Neuron (in vitro differentiated cells): ENCODE measurements around the gene GPR26.

ENCODE experiments used
- H2AFZ ChIP-seq: one replicate; pipeline ENCODE4 v1.6.1; 2013; ENCODE audit warnings: low read depth, mild to moderate bottlenecking, inconsistent platforms, low read length, moderate library complexity
- H3K27me3 ChIP-seq: one replicate; pipeline ENCODE4 v1.6.1; 2013; ENCODE audit warnings: low read length; ENCODE audit not compliant: insufficient read depth
- H3K36me3 ChIP-seq: one replicate; pipeline ENCODE4 v1.6.1; 2013; ENCODE audit warnings: low read length; ENCODE audit not compliant: insufficient read depth
- H3K4me1 ChIP-seq: one replicate; pipeline ENCODE4 v1.6.1; 2013; ENCODE audit warnings: low read length; ENCODE audit not compliant: insufficient read depth
- H3K4me3 ChIP-seq: 2 replicates; pipeline ENCODE4 v1.5.1; 2013; ENCODE audit warnings: mild to moderate bottlenecking, low read length, moderate library complexity
- H3K9me3 ChIP-seq: one replicate; pipeline ENCODE4 v1.6.1; 2013; ENCODE audit warnings: low read length

The GPR26 gene

DNA sequence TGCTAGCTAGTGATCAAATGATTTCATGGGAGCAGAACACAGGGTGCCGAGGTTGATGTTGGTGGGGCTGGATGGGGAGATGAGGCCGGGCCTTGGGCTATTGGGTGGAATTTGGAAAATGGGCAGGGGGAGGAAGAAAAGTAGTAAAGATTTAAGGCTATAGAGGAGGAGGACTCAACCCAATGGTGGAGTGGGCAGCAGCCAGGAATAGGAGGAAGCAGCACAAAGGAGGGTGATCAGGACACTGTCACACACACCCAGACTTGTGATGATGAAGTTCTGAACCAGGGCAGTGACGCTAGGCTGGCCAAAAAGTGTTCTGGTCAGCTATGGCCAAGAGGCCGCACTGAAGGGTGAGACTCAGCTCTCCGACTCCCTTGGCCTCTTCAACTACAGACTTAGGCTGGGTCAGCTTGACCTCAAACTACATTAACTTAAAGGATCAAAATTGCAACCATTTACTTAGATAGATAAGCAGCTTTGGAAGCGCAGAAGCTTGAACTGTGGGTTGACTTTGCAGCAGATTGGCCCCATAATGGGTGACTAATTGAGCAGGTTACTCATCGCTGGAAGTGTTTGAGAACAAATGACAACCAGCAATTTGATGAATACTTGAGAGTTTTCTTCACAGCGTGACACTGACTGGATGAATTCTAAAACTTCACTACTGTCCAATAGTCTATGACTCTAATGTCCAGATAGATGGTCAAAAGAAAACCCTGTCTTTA, 29.4 kb upstream of the GPR26 start:
- no peaks in the 10 kb centered on the region for H3K36me3 ChIP-seq
- H2AFZ ChIP-seq = no peak overlapping the region
- H3K4me3 ChIP-seq = no peak overlapping the region
- no peaks in the 10 kb centered on the region for H3K4me1 ChIP-seq
- no peaks in the 10 kb centered on the region for H3K27me3 ChIP-seq
- H3K9me3 ChIP-seq = no peaks in the 10 kb centered on the region

DNA sequence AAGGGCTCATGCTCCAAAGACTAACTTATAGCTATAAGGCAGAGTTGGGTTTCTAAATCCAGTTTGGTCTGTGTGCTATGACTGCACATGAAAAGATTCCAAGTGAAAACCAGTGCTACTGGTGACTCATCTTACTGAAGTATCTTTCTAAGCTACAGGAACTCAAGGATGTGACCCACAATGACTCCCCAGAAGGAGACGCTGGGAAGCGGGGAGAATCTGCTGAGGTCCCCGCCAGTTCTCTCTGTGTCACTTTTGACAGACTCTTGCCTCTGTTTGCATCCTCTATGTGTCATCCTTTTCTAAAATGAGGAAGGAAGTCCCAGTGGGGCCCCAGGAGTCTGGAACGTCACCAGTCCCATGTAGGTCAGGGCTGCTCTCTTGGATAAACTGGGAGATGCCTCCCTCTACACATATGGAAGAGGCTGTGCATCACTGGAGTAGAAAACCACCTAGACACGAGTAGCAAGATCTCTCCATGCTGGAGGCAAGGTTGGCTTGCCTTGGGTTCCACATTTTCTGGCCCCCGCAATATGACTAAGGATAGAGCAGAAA, 28.8 kb upstream of the GPR26 start:
- Histone ChIP-seq H2AFZ (no peak overlapping the region), H3K36me3 (no peaks in the 10 kb centered on the region)

DNA sequence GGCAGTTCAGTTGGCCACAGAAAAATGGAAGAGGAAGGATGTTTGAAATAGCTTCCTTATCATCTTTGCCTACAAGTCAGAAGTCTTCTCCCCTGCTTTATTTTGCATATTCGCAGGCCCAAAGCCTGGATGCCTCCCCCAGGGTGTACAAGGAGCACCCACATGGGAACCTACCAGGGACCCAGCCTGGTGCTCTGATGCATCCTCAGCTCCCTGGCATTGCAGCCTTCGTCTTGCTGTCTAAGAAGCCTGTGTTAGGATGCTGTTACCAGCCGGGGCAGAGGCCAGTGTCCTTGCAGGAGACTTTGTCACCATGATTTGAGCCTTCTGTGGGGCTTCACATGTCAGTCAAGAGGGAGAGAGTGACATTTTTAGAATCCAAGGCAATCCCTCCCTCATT, 27.0 kb upstream of the GPR26 start:
- Histone ChIP-seq H3K36me3 (no peaks in the 10 kb centered on the region), H3K27me3 (no peaks in the 10 kb centered on the region), H3K4me1 (no peaks in the 10 kb centered on the region), H2AFZ (no peak overlapping the region), H3K9me3 (no peaks in the 10 kb centered on the region), H3K4me3 (no peak overlapping the region)

More for the DNA sequence above, 28.8 kb upstream of the GPR26 start:
- H3K27me3 ChIP-seq = no peaks in the 10 kb centered on the region
- H3K4me3 ChIP-seq = no peak overlapping the region
- H3K9me3 ChIP-seq = no peaks in the 10 kb centered on the region
- H3K4me1 ChIP-seq = no peaks in the 10 kb centered on the region

DNA sequence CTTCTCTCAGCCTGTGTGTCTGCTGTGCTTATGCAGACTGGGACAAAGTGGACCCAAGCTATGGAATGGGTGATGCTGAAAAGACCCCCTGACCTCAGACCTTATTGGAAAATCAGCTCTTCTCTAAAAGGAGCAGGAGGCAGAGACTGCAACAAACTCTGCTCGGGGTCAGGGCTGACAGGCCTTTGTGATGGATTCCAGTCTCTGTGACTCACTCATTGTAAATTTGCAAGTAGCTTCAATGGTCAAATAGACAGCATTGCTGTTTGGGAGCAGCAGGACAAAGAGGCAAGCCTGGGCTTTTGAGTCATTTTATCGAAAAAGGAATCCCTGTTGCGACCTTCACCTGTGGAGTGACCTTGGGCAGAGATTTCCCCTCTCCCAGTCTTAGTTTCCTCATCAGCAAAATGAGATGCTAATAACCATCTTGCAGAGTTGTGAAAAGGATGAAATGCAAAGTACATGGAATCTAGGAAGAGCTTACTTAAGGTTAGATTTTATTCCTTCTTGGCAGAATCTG, 26.1 kb upstream of the GPR26 start:
- H3K9me3 ChIP-seq = no peaks in the 10 kb centered on the region
- H2AFZ ChIP-seq = no peak overlapping the region
- peaks cover 4% of the 10 kb centered on the region for H3K27me3 ChIP-seq
- H3K4me1 ChIP-seq = no peaks in the 10 kb centered on the region
- no peaks in the 10 kb centered on the region for H3K36me3 ChIP-seq
- H3K4me3 ChIP-seq = no peak overlapping the region

DNA sequence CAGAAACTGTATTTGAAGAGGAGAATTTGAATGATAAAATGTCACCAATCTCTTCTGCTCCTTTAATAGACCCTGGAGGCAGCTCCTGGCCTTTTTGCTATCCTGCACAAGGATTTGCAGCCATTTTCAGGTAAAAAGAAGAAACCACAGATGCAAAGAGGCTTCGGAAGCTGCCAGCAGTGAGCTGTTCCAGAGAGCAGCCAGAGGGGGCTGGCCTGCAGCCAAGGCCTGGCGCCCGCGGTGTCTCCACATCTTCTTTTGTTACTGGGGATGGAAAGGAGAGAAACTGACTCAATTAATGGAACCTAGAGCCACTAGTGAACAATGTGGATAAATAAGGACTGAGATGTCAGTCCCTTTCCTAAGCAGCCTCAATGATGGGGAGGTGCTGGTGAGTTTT, 23.9 kb upstream of the GPR26 start:
- Histone ChIP-seq H3K36me3 (no peaks in the 10 kb centered on the region), H2AFZ (no peak overlapping the region), H3K4me1 (no peaks in the 10 kb centered on the region), H3K9me3 (no peaks in the 10 kb centered on the region), H3K27me3 (peaks cover 4% of the 10 kb centered on the region), H3K4me3 (no peak overlapping the region)

DNA sequence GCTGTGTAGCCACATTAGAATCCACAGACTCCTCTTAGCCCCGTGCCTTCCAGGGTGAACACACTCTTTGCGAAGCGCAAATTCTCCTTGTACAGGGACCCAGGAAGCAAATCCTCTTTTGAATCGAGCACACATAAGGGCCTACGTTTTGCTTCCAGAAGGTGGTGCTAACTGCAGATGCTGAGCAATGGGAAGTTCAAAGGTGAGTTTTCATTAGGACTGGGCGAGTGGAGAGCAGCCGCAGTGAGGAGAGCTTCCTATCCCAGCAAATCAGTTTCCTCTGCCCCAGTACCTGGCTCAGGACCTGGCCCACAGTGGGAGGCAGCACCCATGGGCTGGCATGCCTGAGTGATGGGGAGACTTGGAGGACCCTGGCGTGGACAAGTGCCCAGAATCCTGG, 23.5 kb upstream of the GPR26 start:
- Histone ChIP-seq H3K4me1 (no peaks in the 10 kb centered on the region), H2AFZ (no peak overlapping the region), H3K27me3 (peaks cover 4% of the 10 kb centered on the region), H3K36me3 (no peaks in the 10 kb centered on the region), H3K9me3 (no peaks in the 10 kb centered on the region), H3K4me3 (no peak overlapping the region)

DNA sequence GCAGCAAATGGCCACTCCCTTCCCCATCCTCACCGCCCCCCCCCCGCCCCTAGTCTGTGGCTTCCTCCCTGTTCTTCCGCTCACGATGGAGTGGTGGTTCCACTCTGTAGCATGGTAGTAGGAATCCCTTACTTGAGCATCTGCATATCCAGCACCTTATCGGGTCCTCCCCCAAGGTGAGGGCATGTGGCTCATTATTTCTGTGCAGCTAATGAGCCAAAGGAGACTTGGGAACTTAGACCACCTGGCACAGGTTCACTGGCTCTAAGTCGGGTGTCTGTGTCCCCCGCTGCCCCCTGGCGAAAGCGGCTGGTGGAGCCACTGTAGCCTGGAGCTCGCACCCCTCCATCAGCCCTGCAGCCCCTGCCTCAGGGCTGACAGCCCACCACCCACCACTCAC, 22.8 kb upstream of the GPR26 start:
- H3K9me3 ChIP-seq = no peaks in the 10 kb centered on the region
- no peaks in the 10 kb centered on the region for H3K4me1 ChIP-seq
- no peak overlapping the region for H3K4me3 ChIP-seq
- H3K27me3 ChIP-seq = peaks cover 4% of the 10 kb centered on the region
- no peaks in the 10 kb centered on the region for H3K36me3 ChIP-seq
- H2AFZ ChIP-seq = no peak overlapping the region

DNA sequence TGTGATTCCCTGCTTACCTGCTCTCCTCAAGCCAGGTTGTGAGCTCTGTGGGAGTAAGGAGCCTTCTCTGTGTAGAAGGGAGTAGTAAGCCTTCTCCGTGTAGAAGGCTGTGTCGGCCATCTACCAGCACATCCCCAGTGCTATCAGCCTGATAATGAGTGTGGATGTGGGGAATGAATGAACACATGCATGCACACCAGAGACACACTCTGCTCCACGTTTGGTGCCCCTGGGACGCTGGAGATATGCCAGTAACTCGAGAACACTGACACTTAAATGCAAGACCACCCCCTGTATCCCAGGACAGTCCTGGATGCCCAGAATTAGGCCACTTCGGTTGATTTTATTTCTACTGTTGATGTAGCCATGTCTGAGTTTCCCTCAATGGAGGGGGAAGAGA, 21.1 kb upstream of the GPR26 start:
- Histone ChIP-seq H3K4me3 (no peak overlapping the region), H2AFZ (no peak overlapping the region), H3K27me3 (peaks cover 4% of the 10 kb centered on the region), H3K9me3 (no peaks in the 10 kb centered on the region), H3K4me1 (no peaks in the 10 kb centered on the region), H3K36me3 (no peaks in the 10 kb centered on the region)

DNA sequence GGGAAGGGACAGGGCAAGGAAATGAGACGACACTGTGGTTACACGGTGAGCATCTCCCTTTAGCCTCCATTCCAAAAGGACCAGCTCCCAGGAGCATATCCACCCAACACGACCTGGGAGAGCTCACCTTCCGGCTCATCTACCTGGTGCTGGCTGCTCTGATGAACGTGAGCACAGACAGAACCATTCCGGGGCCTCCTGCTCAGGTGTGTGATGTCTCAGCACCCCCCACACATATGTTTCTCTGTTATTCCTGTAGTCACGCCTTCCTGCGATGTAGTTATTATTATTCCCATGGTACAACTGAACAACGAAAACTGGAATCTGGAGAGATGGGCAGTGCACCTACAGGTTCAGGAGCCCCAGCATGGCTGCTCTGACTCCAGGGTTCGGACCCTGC, 20.5 kb upstream of the GPR26 start:
- H3K27me3 ChIP-seq = peaks cover 4% of the 10 kb centered on the region

DNA sequence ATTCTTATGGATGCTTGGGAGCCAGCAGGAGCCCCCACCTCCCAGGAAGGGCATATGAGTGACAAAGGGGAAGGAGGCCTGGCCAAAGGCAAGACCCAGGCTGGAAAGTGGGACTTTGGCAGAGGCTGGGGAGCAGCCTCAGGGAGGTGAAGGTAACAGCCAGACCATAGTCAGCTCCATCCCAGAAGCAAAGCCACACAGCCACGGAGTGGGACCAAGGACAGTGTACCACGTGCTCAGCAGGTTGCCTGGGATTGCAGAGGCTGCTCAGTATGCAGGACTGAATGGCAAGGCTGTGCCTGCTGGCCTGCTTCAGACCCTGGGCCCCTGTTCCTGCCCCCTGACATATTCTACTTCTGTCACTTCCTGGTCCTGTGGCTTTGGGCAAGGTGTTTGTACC, 17.6 kb upstream of the GPR26 start:
- H2AFZ ChIP-seq = no peak overlapping the region
- no peaks in the 10 kb centered on the region for H3K9me3 ChIP-seq
- no peak overlapping the region for H3K4me3 ChIP-seq
- no peaks in the 10 kb centered on the region for H3K36me3 ChIP-seq
- H3K4me1 ChIP-seq = no peaks in the 10 kb centered on the region
- H3K27me3 ChIP-seq = peaks cover 4% of the 10 kb centered on the region

More for the DNA sequence above, 20.5 kb upstream of the GPR26 start:
- H2AFZ ChIP-seq = no peak overlapping the region
- H3K36me3 ChIP-seq = no peaks in the 10 kb centered on the region
- no peaks in the 10 kb centered on the region for H3K4me1 ChIP-seq
- H3K9me3 ChIP-seq = no peaks in the 10 kb centered on the region
- no peak overlapping the region for H3K4me3 ChIP-seq

DNA sequence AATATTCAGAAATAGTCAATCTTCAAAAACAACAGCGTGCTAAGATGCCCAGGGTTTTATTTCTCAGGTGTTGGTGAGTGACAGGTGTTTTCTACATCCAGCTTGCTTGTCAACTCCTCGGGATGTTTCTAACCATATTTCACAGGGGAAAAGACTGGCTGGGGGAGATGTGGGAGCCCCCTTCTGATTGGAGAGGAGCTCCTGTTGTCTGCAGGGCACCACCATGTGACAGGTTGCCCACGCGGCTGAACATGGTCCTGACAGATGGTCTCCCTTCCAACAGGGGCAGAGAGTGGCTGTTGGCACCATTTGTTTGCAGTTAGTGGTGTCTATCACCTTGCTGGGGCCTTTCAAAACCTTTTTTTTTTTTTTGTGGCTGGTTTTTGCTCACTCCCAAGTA, 16.5 kb upstream of the GPR26 start:
- H3K4me3 ChIP-seq = no peak overlapping the region
- no peak overlapping the region for H2AFZ ChIP-seq
- no peaks in the 10 kb centered on the region for H3K9me3 ChIP-seq
- peaks cover 2% of the 10 kb centered on the region for H3K27me3 ChIP-seq
- H3K4me1 ChIP-seq = no peaks in the 10 kb centered on the region
- no peaks in the 10 kb centered on the region for H3K36me3 ChIP-seq

DNA sequence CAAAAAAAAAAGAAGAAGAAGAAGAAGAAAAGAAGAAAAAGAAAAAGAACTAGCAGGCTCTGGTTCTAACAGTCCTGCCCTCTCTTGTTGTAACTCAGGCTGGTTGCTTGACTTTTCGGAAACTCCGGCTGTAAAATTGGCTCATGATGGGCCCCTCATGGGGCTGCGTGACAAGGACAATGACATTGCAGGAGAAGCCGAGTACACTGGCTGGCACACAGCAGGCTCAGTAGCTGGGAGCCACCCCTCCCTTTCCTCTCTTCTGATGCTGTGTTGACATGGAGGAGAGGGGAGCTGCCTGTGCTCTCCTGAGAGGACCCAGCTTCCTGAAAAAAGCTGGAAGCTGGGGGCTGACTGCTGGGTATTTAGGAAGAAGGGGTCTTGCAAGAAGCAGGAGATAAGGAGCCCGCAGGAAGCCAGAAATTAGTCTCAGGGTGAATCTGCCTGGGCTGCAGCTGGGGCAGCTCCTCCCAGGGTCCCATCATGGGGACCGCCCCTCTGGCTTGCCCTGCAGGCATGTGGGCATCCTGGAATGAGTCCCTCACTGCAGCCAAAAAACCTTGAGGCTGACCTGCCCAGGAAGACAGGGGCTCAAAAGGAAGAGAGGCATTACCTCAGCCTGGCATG, 14.6 kb upstream of the GPR26 start:
- H3K4me3 ChIP-seq = no peak overlapping the region
- no peaks in the 10 kb centered on the region for H3K36me3 ChIP-seq
- H3K9me3 ChIP-seq = no peaks in the 10 kb centered on the region
- no peaks in the 10 kb centered on the region for H3K4me1 ChIP-seq
- H2AFZ ChIP-seq = no peak overlapping the region
- no peaks in the 10 kb centered on the region for H3K27me3 ChIP-seq

DNA sequence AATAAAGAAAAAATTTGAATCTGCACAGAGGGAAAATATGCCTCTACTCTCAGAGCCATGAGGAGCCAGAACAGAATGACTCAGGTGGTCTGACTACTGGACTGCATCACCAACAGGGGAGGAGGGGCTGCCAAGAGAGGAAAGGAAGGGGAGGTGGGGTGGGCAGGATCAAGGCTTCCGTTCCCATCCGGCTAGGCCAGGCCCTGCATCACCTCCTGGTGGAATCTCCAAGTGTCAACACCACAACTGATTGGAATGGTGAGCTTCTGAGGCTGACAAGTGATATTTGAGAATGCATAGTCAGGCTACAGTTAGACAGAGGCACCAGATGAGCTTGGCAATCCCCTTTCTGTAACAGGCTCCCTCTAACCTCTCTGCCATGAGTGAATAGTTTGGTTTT, 10.4 kb upstream of the GPR26 start:
- Histone ChIP-seq H3K4me1 (no peaks in the 10 kb centered on the region), H3K36me3 (no peaks in the 10 kb centered on the region), H3K4me3 (no peak overlapping the region), H3K9me3 (no peaks in the 10 kb centered on the region), H3K27me3 (peaks cover 2% of the 10 kb centered on the region), H2AFZ (no peak overlapping the region)
